Lower leg skin (tissue), 4 donors: Measurements from ENCODE around the gene CYLD. TPM values are rescaled to one million over a fixed set of nuclear protein-coding genes. Genes with fewer than 3 reads are reported as not detected.

Experiments used
- DNase-seq, 2 donors: peaks; one replicate each; pipeline ENCODE4 v3.0.0-alpha.2; 2019; ENCODE audit warnings: low spot score in 2 of 2
- H3K4me3 ChIP-seq: fragments of 200-600 bp; sonication (generic); 2 replicates; pipeline ENCODE4 v1.5.1; 2017; ENCODE audit warnings: mild to moderate bottlenecking, low read depth; ENCODE audit not compliant: poor library complexity, severe bottlenecking
- POLR2A ChIP-seq, 2 donors: fragments of 450-650 bp; IDR thresholded peaks; one replicate each; pipeline ENCODE4 v1.6.1; 2016 to 2017; ENCODE audit warnings: antibody characterized with exemption in 2 of 2, mild to moderate bottlenecking in 1 of 2, moderate library complexity in 1 of 2
- WGBS, 2 donors: methylation state at CpG; one replicate each; pipeline ENCODE4 v1.1.5; 2018; 5-methylcytosine and 5-hydroxymethylcytosine counted together
- intact Hi-C: fragments of 100-400 bp; cut with DNase I; formaldehyde crosslinking; loops from one replicate; pipeline ENCODE4 v1.15.0; 2023; ENCODE audit warnings: low total_unique reads
- total RNA-seq, 4 donors: library from RNA; depleted of rRNA; stranded (reverse); fragments of >200 nt; gene quantifications; one replicate each; pipeline ENCODE4 v1.1.0, GENCODE V29; 2016
- TF ChIP-seq, protein P1 (sequence below), 3 donors: fragments of 450-650 bp; IDR thresholded peaks; one replicate each; pipeline ENCODE4 v1.5.1; 2016; ENCODE audit warnings: antibody characterized with exemption in 3 of 3, mild to moderate bottlenecking in 3 of 3, moderate library complexity in 2 of 3

The CYLD gene
- total RNA-seq, 4 donors from 2014 or later, result 35.8 to 50.3 (median 41.8) TPM

DNA sequence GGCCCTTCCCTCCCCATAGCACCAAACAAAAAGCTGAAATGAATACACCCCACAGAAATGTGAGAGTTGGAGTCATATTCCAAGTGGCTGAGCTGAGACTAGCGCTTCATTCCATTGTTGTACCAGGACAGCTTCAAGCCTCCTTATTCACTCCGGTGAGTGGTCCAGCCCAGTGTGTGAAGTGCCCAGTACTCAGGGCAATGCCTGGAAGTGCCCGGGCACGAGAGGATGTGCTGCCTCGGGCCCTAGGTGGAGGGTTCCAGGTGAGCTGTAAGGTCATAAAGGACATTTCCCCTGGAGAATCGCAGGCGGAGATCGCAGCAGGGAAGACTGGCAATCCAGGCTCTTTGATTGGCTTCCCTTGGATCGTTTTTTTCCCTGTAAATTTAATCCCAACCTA is 5.4 kb upstream of the CYLD start:
- DNase-seq, result peak in 1 of 2 donors; percentile 57
- intact Hi-C loops, result no loop called here
- TF ChIP-seq POLR2A (IDR thresholded peaks at IDR 0.05), result no peak
- TF ChIP-seq, protein P1, sequence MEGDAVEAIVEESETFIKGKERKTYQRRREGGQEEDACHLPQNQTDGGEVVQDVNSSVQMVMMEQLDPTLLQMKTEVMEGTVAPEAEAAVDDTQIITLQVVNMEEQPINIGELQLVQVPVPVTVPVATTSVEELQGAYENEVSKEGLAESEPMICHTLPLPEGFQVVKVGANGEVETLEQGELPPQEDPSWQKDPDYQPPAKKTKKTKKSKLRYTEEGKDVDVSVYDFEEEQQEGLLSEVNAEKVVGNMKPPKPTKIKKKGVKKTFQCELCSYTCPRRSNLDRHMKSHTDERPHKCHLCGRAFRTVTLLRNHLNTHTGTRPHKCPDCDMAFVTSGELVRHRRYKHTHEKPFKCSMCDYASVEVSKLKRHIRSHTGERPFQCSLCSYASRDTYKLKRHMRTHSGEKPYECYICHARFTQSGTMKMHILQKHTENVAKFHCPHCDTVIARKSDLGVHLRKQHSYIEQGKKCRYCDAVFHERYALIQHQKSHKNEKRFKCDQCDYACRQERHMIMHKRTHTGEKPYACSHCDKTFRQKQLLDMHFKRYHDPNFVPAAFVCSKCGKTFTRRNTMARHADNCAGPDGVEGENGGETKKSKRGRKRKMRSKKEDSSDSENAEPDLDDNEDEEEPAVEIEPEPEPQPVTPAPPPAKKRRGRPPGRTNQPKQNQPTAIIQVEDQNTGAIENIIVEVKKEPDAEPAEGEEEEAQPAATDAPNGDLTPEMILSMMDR (IDR thresholded peaks at IDR 0.05), result no peak
- no peak overlapping the region for H3K4me3 ChIP-seq
- WGBS, 2 donors, result 86% methylated on average over 9 of the region's 9 CpGs

DNA sequence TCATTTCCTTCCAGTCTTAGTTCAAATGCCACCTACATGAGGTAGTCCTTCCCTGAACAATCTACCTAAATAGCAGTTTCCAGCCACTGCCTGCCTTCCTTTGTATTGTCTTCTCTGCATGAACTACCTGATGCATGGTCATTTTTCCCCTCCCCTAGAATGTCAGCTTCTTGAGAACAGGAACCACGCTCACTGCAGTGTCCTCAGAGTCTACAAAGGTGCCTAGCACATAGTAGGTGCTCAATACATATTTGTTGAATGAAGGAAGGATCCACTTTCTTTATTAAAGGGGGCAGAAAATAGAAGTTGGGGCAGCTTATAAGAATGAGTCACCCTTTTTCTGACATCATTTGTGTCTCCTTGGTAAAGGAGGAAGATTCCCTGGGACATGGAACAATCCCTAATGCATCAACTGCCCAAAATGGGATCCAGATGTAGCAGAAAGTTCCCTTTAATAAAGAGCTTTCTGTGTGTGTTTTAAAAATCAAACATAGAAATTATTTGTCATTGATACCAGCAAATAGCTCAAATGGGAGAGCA is 4.4 kb upstream of the CYLD start:
- no peak for DNase-seq
- WGBS, 2 donors, result 92 to 96% methylated on average over 1 of the region's 1 CpG
- H3K4me3 ChIP-seq, result no peak overlapping the region
- no peak for TF ChIP-seq POLR2A (IDR thresholded peaks at IDR 0.05)
- TF ChIP-seq, protein P1 (IDR thresholded peaks at IDR 0.05), result no peak
- intact Hi-C loops, result no loop called here

DNA sequence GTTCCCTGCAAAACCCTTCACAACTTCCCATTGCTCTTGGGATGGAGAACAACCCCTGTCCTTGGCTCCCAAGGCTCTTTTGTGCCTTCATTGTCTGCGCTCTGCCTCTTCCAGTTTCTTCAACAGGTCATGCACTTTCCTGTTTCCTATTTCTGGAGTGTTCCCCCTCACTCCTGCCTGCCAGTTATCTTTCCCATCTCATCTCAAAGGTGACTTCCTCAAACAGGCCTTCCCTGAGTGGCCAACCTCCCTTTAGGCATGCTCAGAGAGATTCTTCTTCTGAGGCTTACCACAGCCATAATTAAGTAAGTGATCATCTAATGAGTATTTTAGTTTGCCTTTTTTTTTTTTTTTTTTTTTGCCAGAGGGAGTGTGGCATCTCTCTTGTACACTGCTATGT is 2.9 kb upstream of the CYLD start:
- 96 to 100% methylated on average over 1 of the region's 1 CpG for WGBS, 2 donors
- TF ChIP-seq POLR2A (IDR thresholded peaks at IDR 0.05), result no peak
- TF ChIP-seq, protein P1 (IDR thresholded peaks at IDR 0.05), result no peak
- intact Hi-C loops, result no loop called here
- DNase-seq, result no peak
- H3K4me3 ChIP-seq, result no peak overlapping the region

DNA sequence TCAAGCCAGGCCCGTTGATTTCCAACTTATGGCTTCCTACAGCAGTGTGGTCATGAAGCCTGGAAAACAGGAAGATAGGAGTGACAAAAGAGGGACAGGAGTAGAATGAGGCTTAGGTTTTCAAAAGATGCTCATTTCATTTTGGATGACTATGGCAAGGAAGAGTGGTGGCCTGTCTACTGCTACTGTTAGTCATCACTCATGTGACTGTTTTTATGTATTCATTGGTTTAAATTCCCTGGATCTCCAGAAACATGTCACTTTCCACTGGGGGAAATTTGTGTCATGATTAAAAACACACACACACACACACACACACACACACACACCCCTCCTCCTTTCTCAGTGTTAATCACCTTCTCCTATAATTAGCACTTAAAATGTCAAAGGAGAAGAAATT is 1.1 kb upstream of the CYLD start:
- intact Hi-C loops, result no loop called here
- H3K4me3 ChIP-seq, result no peak overlapping the region
- WGBS, 2 donors, result 40 to 54% methylated on average over 1 of the region's 1 CpG
- no peak for TF ChIP-seq POLR2A (IDR thresholded peaks at IDR 0.05)
- TF ChIP-seq, protein P1 (IDR thresholded peaks at IDR 0.05), result no peak
- DNase-seq, result peak in 1 of 2 donors; percentile 57

DNA sequence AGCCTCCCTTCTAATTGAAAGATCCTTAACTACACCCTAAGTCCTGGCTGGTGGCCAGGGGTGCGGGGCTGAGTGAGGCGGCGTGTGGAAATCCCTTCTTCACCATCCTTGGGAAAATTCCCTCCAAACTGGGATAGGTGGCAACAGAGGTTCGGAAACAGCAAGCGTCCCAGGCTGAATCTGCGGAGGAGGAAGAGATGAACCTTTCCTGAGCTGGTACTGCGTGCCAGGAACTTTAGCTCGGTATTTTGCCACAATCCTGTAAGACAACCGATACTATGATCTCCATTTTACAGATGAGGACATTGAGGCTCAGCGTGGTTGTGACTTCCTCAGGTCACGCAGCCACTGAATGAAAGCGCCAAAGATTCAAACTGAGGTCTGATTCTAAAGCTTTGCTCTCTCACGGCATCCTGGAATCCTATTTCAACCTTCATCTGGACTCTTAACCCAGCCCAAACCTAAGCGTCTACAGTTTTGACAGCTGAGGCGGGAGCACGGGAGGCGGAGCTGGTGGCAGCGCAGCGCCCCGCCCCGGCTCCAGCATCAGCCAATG is 583 bp upstream of the CYLD start:
- DNase-seq, result peak; percentile 37 to 87
- 0 to 6% methylated on average over 18 to 21 of the region's 21 CpGs for WGBS, 2 donors
- TF ChIP-seq, protein P1 (IDR thresholded peaks at IDR 0.05), result no peak
- no peak for TF ChIP-seq POLR2A (IDR thresholded peaks at IDR 0.05)
- intact Hi-C loops, result no loop called here
- H3K4me3 ChIP-seq, result no peak overlapping the region
